Hindlimb muscle (tissue), 1 donor: ENCODE results near the gene MYL6B. TPM values are rescaled to one million over a fixed set of nuclear protein-coding genes. Genes with fewer than 3 reads are reported as not detected.

ENCODE experiments used
- DNase-seq: peaks from one replicate; pipeline ENCODE4 v3.0.0-alpha.2; 2013
- polyA plus RNA-seq: library from polyadenylated mRNA; unstranded; fragments of 120-200 nt; gene quantifications from one replicate; pipeline ENCODE4 v1.2.1, GENCODE V29; 2013; ENCODE audit not compliant: insufficient read length

The MYL6B gene
- polyA plus RNA-seq, 1 donor: 426 TPM

GRCh38 chr12:56124133-56124532, 28.3 kb upstream of the MYL6B start:
- DNase-seq: no peak

- DNase-seq: no peak
These were observed 25.6 kb upstream of the MYL6B start for GRCh38 chr12:56126732-56127239.

GRCh38 chr12:56127485-56127887, 24.9 kb upstream of the MYL6B start:
- DNase-seq: no peak

- DNase-seq: peak; percentile 99
These were observed 24.3 kb upstream of the MYL6B start, which contains the start of gene ESYT1 for GRCh38 chr12:56127888-56128669. TSS of gene ESYT1 (plus strand) at chr12:56128267. CDS start at chr12:56128320, 53 bp downstream.

- no peak for DNase-seq
These were observed 23.6 kb upstream of the MYL6B start for GRCh38 chr12:56128670-56129205.

- DNase-seq: no peak
These were observed 23.0 kb upstream of the MYL6B start for GRCh38 chr12:56129206-56129941.

- no peak for DNase-seq
These were observed 22.4 kb upstream of the MYL6B start for GRCh38 chr12:56129942-56130495.

GRCh38 chr12:56130876-56131275, 21.5 kb upstream of the MYL6B start:
- DNase-seq: no peak

- DNase-seq: no peak
These were observed 17.5 kb upstream of the MYL6B start for GRCh38 chr12:56134897-56135296.

- no peak for DNase-seq
These were observed 14.4 kb upstream of the MYL6B start for GRCh38 chr12:56137853-56138571.

GRCh38 chr12:56141946-56142784, 10.2 kb upstream of the MYL6B start:
- DNase-seq: no peak

- no peak for DNase-seq
These were observed 9.2 kb upstream of the MYL6B start for GRCh38 chr12:56143217-56143616.

GRCh38 chr12:56143870-56144269, 8.5 kb upstream of the MYL6B start:
- no peak for DNase-seq

- DNase-seq: no peak
These were observed 7.2 kb upstream of the MYL6B start for GRCh38 chr12:56145217-56145616.

- DNase-seq: no peak
These were observed 5.6 kb upstream of the MYL6B start for GRCh38 chr12:56146492-56147460.

GRCh38 chr12:56150563-56150962, 1.8 kb upstream of the MYL6B start:
- no peak for DNase-seq

- no peak for DNase-seq
These were observed 685 bp upstream of the MYL6B start for GRCh38 chr12:56151672-56152131.

GRCh38 chr12:56152756-56153677, 630 bp downstream of the MYL6B start:
- no peak for DNase-seq

- DNase-seq: no peak
These were observed 1.3 kb downstream of the MYL6B start for GRCh38 chr12:56153678-56154065.
